NCI-H1105 (cell line): ENCODE measurements around the gene ZNF598.

Experiments used
- DNase-seq: peaks from one replicate; lab custom pipeline; 2025; lab: John Stamatoyannopoulos, UW

Gene ZNF598

DNA sequence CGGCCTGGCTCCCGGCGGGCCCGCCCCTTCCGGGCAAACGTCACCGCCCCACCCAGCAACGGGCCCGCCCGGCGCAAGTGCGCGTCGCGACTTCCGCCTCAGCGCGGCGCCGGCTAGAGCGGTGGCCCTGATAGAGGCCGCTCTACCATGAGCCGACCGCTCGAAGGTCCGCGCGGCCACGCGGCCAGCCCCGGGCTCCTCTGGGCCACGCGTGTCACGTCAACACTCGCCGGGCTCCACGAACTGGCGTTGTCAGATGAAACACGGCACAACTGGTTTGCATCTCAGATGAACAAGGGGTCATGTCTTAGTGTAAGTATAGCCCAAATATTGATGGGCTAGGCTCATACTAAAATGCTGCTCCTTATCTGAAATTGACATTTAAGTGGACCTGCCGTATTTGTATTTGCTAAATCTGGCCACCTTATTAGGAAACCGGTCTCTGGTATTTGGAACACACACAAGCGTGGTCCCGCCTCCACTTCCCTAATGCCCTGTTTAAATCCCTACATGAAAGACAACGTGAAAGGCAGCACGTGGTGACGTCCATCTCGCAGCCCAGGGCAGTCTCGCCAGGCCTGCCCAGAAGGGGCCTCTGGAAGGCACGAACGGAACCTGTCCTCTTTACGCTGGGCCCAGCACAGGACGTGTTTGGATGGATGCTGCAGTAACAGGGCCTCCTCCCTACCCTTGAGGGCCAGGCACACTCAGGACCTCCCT is at the start of gene ZNF598:
ZNF598 (minus strand) TSS at position 31 of the 720 bp plus-strand sequence.
- DNase-seq: peak; percentile 62

DNA sequence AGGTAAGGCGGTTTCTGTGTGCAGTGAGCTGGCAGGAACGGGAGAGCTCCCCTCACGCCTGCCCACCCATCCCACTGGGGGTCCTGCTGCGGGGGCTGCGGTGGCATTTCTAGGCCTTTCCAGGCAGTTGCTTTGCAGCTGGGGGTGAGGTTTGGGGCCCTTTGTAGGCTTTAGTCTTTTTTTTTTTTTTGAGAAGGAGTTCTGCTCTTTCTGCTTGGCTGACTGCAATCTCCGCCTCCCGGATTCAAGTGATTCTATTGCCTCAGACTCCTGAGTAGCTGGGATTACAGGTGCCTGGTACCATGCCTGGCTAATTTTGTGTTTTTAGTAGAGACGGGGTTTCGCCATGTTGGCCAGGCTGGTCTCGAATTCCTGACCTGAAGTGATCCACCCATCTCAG is 49.3 kb upstream of the ZNF598 start:
- DNase-seq: no peak

DNA sequence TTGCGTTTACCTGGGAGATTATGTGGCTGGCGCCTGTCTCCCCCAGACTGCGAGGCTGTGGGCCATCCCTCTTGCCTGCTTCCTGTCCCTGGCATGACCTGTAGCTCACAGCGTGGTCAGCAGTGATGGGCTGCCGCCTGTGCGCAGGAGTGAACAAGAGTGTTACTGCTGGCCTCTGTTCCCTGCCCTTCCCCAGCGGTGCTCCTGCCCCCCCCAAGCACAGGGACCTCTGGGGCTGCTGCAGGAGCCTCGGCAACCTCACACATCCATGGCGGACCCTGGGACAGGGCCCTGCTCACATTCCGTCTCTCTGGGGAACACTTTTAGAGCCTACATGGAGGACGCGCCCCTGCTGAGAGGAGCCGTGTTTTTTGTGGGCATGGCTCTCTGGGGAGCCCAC is 48.8 kb upstream of the ZNF598 start:
- no peak for DNase-seq

DNA sequence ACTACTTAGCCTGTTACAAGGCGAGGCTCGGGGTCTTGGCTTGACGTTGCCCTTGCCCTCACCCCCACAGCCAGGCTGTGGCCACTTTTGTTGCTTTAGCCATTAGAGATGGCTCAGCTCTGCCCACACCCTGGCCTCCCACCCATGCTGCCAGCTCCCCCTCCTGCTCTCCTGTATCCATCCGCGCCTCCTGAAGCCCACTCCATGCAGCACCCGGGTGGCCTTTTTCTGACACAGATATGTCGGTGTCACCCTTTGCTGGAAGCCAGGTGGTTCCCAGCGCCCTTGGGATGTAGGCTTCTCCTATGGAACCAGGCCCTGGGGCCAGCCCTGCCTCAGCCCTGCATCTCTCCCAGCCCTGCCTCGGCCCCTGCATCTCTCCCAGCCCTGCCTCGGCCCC is 47.8 kb upstream of the ZNF598 start:
- no peak for DNase-seq

DNA sequence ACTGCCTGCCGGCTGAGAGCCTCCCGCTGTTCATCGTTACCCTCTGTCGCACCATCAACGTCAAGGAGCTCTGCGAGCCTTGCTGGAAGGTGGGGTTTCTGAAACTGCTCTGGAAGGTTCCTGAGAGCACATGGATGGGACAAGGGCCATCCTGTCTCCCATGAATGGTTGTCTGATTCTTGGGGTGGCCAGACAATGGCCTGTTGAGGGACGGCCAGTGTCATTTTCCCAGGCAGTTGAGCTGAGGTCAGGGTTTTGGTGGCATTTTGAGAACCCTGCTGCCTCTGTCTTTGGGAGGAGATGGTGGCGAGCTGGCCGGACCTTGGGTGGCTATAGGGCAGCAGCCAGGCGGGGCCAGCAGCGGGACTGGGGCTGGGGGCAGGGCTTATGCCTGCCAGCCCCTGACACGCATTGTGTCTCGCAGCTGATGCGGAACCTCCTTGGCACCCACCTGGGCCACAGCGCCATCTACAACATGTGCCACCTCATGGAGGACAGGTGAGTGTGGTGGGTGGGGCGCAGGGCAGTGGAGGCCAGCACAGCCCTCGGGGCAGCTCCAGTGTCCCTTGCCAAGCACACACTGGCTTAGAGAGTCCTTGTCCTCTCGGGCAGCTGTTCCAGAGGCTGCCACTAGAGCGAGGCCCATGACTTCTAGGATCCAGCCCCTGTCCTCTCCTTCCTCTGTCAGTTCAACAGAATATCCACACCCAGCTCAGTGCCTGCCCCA is 47.2 kb upstream of the ZNF598 start:
- no peak for DNase-seq

DNA sequence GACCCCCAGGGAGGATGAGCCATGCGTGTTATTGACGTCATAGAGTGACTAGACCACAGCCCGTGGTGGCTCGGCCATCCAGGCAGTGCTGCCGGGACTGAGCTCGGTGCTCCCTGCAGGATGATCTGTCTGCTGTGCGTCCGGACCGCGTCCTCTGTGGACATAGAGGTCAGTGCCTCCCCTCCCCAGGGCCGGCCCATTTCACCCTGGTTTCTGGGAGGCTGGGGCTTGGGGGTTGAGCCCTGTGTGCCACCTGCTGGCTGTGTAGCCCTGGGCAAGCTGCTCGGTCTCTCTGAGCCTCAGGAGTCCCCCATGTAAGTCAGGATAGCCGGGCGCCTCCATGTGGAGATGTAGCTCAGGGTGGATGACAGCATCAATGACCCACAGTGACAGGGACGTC is 46.5 kb upstream of the ZNF598 start:
- DNase-seq: no peak

GRCh38 chr16:2054543-2055245 is 45.1 kb upstream of the ZNF598 start:
- peak; percentile 86 for DNase-seq

DNA sequence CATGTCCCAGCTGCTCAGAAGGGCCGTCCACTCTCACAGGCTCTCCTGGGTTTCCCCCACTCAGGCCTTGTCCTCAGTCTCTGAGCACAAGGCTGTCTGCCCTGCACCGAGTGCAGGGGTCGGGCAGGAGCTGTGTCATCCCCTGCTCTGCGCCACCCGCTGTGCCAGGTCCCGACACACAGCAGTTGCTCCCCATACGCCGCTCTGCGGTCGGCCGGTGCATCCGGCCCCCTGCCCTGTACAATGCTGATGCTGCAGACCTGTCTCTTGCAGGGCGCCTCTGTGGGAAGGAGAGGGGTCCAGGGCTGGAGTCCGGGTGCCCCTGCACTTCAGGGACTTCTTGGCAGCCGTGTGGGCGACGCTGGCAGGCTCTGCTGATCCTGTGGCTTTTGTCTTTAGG is 44.3 kb upstream of the ZNF598 start:
- no peak for DNase-seq

DNA sequence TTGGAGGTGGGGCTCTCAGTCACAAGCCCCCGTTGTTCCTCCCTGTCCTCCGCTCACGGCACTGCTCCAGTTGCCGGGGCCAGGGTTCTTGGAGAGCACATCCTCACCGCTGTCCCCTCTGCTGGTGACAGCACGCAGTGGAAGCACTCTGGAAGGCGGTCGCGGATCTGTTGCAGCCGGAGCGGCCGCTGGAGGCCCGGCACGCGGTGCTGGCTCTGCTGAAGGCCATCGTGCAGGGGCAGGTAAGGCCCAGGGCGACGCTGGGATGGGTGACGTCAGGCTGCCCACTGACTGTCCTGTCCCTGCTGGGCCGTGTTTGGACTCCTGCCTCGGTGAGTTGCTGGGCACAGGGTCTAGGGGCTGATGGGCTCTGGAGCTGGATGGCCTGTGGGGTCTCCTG is 43.6 kb upstream of the ZNF598 start:
- no peak for DNase-seq

DNA sequence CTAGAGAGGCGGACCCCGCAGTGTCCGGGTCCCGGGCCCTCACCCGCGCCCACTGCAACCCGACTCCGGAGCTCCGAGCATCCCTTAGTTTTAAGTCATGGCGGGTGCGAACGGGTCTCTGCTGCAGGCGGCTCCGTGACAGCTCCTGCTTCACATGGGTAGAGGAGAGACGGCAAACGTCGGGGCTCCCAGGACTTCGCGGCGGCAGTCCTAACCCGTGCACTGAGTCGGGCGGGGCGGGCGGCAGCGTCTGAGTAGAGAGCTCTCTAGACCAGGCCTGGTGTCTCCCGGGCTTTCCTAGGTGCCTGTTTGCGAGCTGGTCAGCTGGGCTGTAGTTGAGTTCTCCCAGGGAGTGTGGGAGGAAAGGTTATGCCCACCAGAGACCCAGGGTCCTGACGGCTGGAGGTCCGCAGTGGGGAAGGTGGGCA is 38.5 kb upstream of the ZNF598 start:
- DNase-seq: no peak

DNA sequence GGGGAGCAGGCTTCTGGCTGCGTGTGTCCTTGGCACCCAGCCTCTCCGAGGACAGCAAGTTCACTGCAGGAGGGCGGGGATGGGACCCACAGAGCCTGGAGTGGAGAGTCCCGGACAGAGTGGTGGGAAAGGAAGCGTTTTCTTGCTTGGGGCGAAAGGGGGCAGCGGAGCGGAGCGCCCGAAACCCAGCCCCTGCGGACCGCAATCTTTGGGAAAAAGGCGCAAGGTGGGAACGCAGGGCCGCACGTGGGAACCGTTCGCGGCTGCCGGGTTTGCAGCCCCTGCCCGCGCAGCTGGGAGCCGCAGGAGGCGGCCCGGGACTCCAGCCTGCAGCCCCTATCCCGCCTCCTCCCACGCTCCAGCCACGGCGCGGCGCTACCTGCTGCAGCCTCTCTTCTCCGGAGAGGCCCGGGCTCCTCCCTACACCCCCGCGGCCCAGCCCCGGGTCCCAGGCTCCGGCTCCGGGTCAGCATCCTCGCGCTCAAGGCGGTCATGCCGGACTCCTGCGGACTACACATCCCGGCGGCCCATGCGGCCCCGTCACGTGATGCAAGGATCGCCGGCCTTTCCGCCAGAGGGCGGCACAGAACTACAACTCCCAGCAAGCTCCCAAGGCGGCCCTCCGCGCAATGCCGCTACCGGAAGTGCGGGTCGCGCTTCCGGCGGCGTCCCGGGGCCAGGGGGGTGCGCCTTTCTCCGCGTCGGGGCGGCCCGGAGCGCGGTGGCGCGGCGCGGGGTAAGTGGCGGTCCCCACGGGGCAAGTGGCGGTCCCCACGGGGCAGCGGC is 37.9 kb upstream of the ZNF598 start, which contains the start of the genes NTHL1 and TSC2:
NTHL1 (minus strand) TSS at position 505 of the 786 bp plus-strand sequence; CDS start at position 494, 11 bp downstream.
TSC2 (plus strand) TSS at position 656 of the 786 bp plus-strand sequence. CDS start 631 bp downstream, outside the sequence.
- peak; percentile 73 for DNase-seq

DNA sequence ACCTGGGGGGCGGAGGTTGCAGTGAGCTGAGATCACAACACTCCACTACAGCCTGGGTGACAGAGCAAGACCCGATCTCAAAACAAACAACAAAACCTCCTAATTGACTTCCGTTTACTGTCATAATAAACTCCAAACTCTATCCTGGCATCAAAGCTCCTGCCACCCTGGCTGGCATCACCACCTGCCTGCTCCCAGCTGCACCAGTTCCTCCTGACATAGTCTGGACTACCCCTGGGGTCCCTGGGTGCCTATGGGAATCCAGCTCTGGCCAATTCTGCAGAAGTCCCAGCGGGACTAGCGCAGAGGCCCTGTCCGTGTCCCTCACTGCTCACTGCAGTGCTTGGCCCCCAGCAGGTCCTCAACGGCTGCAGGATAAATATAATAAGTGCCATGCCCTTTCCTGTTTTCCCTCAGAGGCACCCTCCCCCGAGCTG is 37.3 kb upstream of the ZNF598 start:
- no peak for DNase-seq

- no peak for DNase-seq
Measured at GRCh38 chr16:2045965-2046892, 36.6 kb upstream of the ZNF598 start.

- DNase-seq: no peak
Measured at GRCh38 chr16:2044541-2044940, 34.9 kb upstream of the ZNF598 start.

DNA sequence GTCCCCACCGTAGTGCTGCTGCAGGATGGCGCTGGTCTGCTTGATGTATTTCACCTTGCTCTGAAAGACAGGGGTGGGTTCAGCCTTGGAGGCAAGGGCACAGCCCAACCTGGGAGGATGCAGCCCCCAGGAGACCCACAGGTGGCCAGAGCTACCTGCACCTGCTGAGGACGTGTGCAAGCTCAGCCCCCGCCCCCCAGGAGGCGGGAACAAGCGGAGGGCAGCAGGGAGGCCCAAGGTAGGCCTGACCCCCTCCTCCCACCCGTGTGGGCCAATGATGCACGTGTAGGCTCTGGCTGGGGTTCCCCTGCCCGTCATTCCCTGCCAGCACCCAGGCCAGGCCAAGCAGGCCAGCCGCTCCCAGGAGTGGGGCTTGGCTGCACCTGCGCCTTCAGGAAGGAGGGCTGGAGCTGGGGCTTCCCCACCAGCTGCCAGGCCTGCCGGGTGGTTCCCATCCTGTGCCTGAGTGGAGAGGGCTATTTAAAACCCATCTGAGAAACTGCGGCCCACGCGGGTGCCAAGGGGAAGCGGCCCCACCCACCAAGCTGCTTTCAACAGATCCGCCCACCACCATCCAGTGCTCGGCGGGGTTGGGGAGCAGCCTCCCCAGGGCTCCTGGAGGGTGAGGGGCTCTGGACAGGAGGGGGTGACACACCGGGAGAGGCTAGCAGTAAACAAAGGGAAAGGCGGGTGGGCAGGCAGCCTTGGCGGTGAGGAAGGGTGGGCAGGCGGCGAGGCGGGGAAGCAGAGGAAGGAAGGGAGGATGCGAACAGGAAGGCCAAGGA is 34.2 kb upstream of the ZNF598 start:
- no peak for DNase-seq

- DNase-seq: no peak
Measured at GRCh38 chr16:2042986-2043666, 33.5 kb upstream of the ZNF598 start.

- peak; percentile 29 for DNase-seq
Measured at GRCh38 chr16:2042171-2042985, 32.8 kb upstream of the ZNF598 start.

DNA sequence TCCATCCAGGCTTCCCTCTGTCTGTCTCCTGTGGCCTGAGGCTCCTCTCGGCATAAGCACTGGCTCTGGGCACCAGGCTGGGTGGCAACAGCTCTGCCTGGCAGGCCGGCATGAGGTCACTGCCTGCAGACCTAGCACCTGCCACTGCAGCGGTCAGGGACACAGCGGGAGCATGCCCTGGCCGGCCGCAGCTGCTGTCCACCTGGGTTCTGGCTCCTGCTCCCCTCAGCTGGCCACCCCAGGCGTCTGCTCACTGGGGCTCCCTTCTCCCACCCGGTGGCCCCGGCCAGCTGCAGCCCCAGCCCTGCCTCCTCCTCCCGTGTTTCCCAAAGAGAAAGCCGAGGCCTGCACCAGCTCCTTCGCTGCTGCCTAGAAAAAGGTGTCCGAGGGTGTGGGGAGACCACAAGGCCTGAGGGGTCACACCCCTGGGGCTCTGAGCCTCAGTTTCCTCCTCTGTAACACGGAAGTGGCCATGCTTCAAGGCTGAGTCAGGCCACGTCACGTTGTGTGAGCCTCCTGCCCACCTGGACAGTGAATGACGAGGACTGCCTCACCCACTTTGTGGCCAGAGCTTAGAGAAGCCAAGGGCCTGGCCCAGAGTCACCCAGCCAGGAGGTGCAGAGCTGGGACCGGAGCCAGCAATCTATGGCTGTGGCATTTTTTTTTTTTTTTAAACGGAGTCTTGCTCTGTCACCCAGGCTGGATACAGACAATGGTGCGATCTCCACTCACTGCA is 31.3 kb upstream of the ZNF598 start:
- no peak for DNase-seq
